Naive thymus-derived CD4-positive, alpha-beta T cell (primary cell): ENCODE data around the gene SETD3. TPM values are rescaled to one million over a fixed set of nuclear protein-coding genes. Genes with fewer than 3 reads are reported as not detected.
A peak's percentile ranks its signal among the peaks of the same experiment; 100 is the strongest.

Source experiments
- ATAC-seq: fragments of 150-1000 bp; cut with Tn5 transposase; 2 replicates; pipeline ENCODE4 v1.10.0; 2021; ENCODE audit warnings: mild to moderate bottlenecking, moderate library complexity
- CTCF ChIA-PET: fragments of 350-600 bp; sonication (Branson Sonifier 250); formaldehyde crosslinking; loops from one replicate; lab custom pipeline; 2021; ENCODE audit warnings: antibody characterized with exemption; lab: Charles Lee
- POLR2A ChIA-PET: fragments of 350-600 bp; sonication (Branson Sonifier 250); formaldehyde crosslinking; loops from one replicate; lab custom pipeline; 2021; ENCODE audit warnings: antibody characterized with exemption, inconsistent platforms; lab: Charles Lee
- DNase-seq, 9 donors: peaks; one replicate each; pipeline versions ENCODE4 v3.0.0 to v3.0.0-alpha.2; 2020 to 2022; ENCODE audit warnings: mixed read lengths in 1 of 9
- H3K27ac ChIP-seq: one replicate; pipeline ENCODE4 v1.7.0; 2013; ENCODE audit warnings: mild to moderate bottlenecking, low read depth, low read length, moderate library complexity
- H3K27me3 ChIP-seq, 2 donors: one replicate each; pipeline ENCODE4 v1.7.0; 2013; ENCODE audit warnings: low read length in 2 of 2, mild to moderate bottlenecking in 2 of 2, moderate library complexity in 2 of 2; ENCODE audit not compliant: control insufficient read depth in 2 of 2, insufficient read depth in 2 of 2
- H3K36me3 ChIP-seq, 3 experiments: 1 replicate in 2 of 3; 2 replicates in 1 of 3; pipeline ENCODE4 v1.7.0; 2013; ENCODE audit warnings: low read length in 3 of 3, mild to moderate bottlenecking in 3 of 3, moderate library complexity in 1 of 3; ENCODE audit not compliant: insufficient read depth in 3 of 3, control insufficient read depth in 2 of 3
- H3K4me1 ChIP-seq, 2 donors: one replicate each; pipeline ENCODE4 v1.7.0; 2013; ENCODE audit warnings: low read length in 2 of 2, mild to moderate bottlenecking in 2 of 2, moderate library complexity in 1 of 2; ENCODE audit not compliant: control insufficient read depth in 2 of 2, insufficient read depth in 2 of 2
- H3K4me3 ChIP-seq: 2 replicates; pipeline ENCODE4 v1.7.0; 2013; ENCODE audit warnings: mild to moderate bottlenecking, low read length
- H3K9me3 ChIP-seq, 3 experiments: 1 replicate in 2 of 3; 2 replicates in 1 of 3; pipeline ENCODE4 v1.7.0; 2013; ENCODE audit warnings: low read length in 3 of 3; ENCODE audit not compliant: control insufficient read depth in 2 of 3
- H3K27ac Mint-ChIP-seq, 9 donors: one replicate each; pipeline ENCODE4 v1.8.0; 2020 to 2022; ENCODE audit warnings: mixed read lengths in 9 of 9, mild to moderate bottlenecking in 8 of 9, moderate library complexity in 5 of 9, inconsistent platforms in 2 of 9
- H3K27me3 Mint-ChIP-seq, 5 donors: one replicate each; pipeline ENCODE4 v1.8.0; 2021 to 2022; ENCODE audit warnings: mixed read lengths in 5 of 5, mild to moderate bottlenecking in 1 of 5
- H3K36me3 Mint-ChIP-seq, 5 donors: one replicate each; pipeline ENCODE4 v1.8.0; 2020 to 2022; ENCODE audit warnings: mixed read lengths in 5 of 5, mild to moderate bottlenecking in 3 of 5, inconsistent platforms in 1 of 5
- H3K4me1 Mint-ChIP-seq, 7 donors: one replicate each; pipeline ENCODE4 v1.8.0; 2020 to 2022; ENCODE audit warnings: mixed read lengths in 7 of 7, mild to moderate bottlenecking in 3 of 7, inconsistent platforms in 1 of 7
- H3K4me3 Mint-ChIP-seq, 10 donors: one replicate each; pipeline ENCODE4 v1.8.0; 2020 to 2022; ENCODE audit warnings: mild to moderate bottlenecking in 10 of 10, mixed read lengths in 10 of 10, moderate library complexity in 6 of 10, inconsistent platforms in 2 of 10
- H3K9me3 Mint-ChIP-seq, 11 donors: one replicate each; pipeline ENCODE4 v1.8.0; 2020 to 2022; ENCODE audit warnings: mixed read lengths in 11 of 11, mild to moderate bottlenecking in 4 of 11, inconsistent platforms in 1 of 11, moderate library complexity in 1 of 11
- intact Hi-C, 2 donors: fragments of 100-400 bp; cut with micrococcal nuclease; formaldehyde crosslinking; loops; one replicate each; pipeline ENCODE4 v1.15.1; 2023
- polyA plus RNA-seq, 2 donors: library from polyadenylated mRNA; unstranded; fragments of 300-500 nt; fragmentation: Illumina TruSeq; gene quantifications; one replicate each; pipeline ENCODE4 v1.2.3, GENCODE V29; 2021
- total RNA-seq, 6 experiments: library from RNA in 5 of 6; stranded (reverse) in 5 of 6; gene quantifications; 1 replicate in 5 of 6; 2 replicates in 1 of 6; pipeline ENCODE4 v1.2.3 and lab custom pipeline; 2021 to 2026

SETD3 gene
- total and polyA plus RNA-seq, 7 experiments from 2014 or later, result 32.2 to 59.4 (median 53.0) TPM

DNA sequence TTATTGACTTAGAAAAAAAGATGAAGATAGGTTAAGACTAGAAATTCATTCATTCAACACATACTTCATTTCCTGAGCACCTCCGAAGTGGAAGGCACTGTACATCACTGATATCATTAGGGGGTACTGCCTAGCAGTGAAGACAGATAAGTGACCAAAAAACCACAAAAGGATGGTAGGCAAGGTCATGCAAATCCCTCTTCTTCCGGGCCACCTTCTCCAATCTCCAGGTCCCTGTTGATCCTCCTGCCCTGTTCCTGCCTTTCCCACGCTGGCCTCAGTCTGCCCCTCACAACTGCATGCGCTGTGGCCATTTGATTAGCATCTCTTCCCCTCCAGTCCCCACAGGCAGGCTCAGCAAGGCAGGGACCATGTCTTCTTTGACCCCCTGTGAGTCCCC lies 60.8 kb downstream of the SETD3 start:
- no peaks in the 10 kb centered on the region for H3K27me3 ChIP-seq
- Mint-ChIP-seq H3K27me3 (no peaks in the 10 kb centered on the region), H3K36me3 (peaks cover 0 to 4% (median 0%) of the 10 kb centered on the region in 5 donors), H3K27ac (peak overlapping the region in 1 of 9 donors; percentile 72), H3K4me1 (peaks cover 9 to 23% (median 14%) of the 10 kb centered on the region in 7 donors), H3K4me3 (no peak overlapping the region), H3K9me3 (no peaks in the 10 kb centered on the region)
- H3K27ac ChIP-seq, result no peak overlapping the region
- peaks cover 0 to 8% (median 6%) of the 10 kb centered on the region in 3 experiments for H3K36me3 ChIP-seq
- intact Hi-C loops, result loop anchor here in 1 of 2 donors (5.0 kb wide), 1 partner anchor 1443 kb away; no protein-coding TSS in a partner anchor
- ChIA-PET POLR2A (no interaction called here), CTCF (no interaction called here)
- H3K9me3 ChIP-seq, result no peaks in the 10 kb centered on the region
- peaks cover 0 to 4% of the 10 kb centered on the region in 2 donors for H3K4me1 ChIP-seq
- DNase-seq (no peak), ATAC-seq (no peak)
- H3K4me3 ChIP-seq, result no peak overlapping the region

DNA sequence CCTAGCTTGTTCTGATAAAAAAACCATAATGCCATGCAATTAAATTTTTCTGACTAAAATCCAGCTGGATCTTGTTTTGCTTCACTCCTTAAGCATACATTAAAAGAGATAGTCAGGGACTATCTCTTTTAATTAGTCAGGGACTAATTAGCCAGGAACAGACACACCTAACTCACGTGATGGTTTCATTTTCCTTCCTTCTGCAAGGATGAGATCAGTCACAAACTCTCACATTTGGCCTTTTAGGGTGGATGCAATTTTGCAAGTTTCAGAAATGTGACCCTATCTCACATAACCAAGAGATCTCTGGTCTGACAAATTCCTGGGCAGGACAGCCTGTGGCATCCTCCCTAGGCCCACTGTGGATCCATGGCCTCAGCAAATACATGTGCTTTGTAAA lies 62.4 kb downstream of the SETD3 start:
- no peak for ATAC-seq
- Histone ChIP-seq H3K4me1 (peaks cover 0 to 4% of the 10 kb centered on the region in 2 donors), H3K9me3 (no peaks in the 10 kb centered on the region), H3K4me3 (no peak overlapping the region), H3K27me3 (no peaks in the 10 kb centered on the region), H3K36me3 (peaks cover 0 to 9% (median 8%) of the 10 kb centered on the region in 3 experiments), H3K27ac (no peak overlapping the region)
- H3K4me1 Mint-ChIP-seq, result peaks cover 5 to 14% (median 6%) of the 10 kb centered on the region in 7 donors
- peaks cover 0 to 19% (median 12%) of the 10 kb centered on the region in 5 donors for H3K36me3 Mint-ChIP-seq
- H3K27ac Mint-ChIP-seq, result peak overlapping the region in 6 of 9 donors; percentile 1 to 78 (median 31)
- intact Hi-C loops, result loop anchor here in 1 of 2 donors (5.0 kb wide), 1 partner anchor 1441 kb away; no protein-coding TSS in a partner anchor
- DNase-seq, result no peak
- no peaks in the 10 kb centered on the region for H3K27me3 Mint-ChIP-seq
- no peaks in the 10 kb centered on the region for H3K9me3 Mint-ChIP-seq
- no peak overlapping the region for H3K4me3 Mint-ChIP-seq
- CTCF ChIA-PET, result interaction anchor here (1.1 kb wide), 2 partner anchors 8 to 25 kb away, joined by 3 to 4 read pairs; no protein-coding TSS in a partner anchor
- POLR2A ChIA-PET, result no interaction called here

- ChIA-PET POLR2A (no interaction called here), CTCF (interaction anchor here (1.0 to 1.8 kb wide), 4 partner anchors 20 to 1616 kb away, joined by 3 to 8 read pairs (median 3); no protein-coding TSS in a partner anchor)
- Mint-ChIP-seq H3K9me3 (no peaks in the 10 kb centered on the region), H3K4me3 (no peak overlapping the region), H3K4me1 (peaks cover 5 to 19% (median 6%) of the 10 kb centered on the region in 7 donors), H3K27me3 (no peaks in the 10 kb centered on the region), H3K36me3 (peaks cover 0 to 28% (median 21%) of the 10 kb centered on the region in 5 donors), H3K27ac (peak overlapping the region in 1 of 9 donors; percentile 10)
- ATAC-seq (no peak), DNase-seq (no peak)
- Histone ChIP-seq H3K27me3 (no peaks in the 10 kb centered on the region), H3K36me3 (peaks cover 0 to 20% (median 3%) of the 10 kb centered on the region in 3 experiments), H3K9me3 (no peaks in the 10 kb centered on the region), H3K4me1 (peaks cover 0 to 4% of the 10 kb centered on the region in 2 donors), H3K27ac (no peak overlapping the region), H3K4me3 (no peak overlapping the region)
- intact Hi-C loops, result loop anchor here in 1 of 2 donors (5.0 kb wide), 1 partner anchor 1440 kb away; no protein-coding TSS in a partner anchor
Observed at GRCh38 chr14:99416909-99417308, 63.8 kb downstream of the SETD3 start.

GRCh38 chr14:99415496-99416281 lies 65.0 kb downstream of the SETD3 start:
- peak; percentile 98 for ATAC-seq
- CTCF ChIA-PET, result interaction anchor here (0.7 to 2.2 kb wide), 8 partner anchors 11 to 96 kb away, joined by 3 to 18 read pairs (median 4); no protein-coding TSS in a partner anchor

GRCh38 chr14:99413911-99414310 lies 66.7 kb downstream of the SETD3 start:
- Histone ChIP-seq H3K27ac (no peak overlapping the region), H3K4me1 (peaks cover 0 to 4% of the 10 kb centered on the region in 2 donors), H3K4me3 (no peak overlapping the region), H3K36me3 (peaks cover 5 to 20% (median 8%) of the 10 kb centered on the region in 3 experiments), H3K9me3 (no peaks in the 10 kb centered on the region), H3K27me3 (no peaks in the 10 kb centered on the region)
- Mint-ChIP-seq H3K36me3 (peaks cover 4 to 35% (median 23%) of the 10 kb centered on the region in 5 donors), H3K4me3 (no peak overlapping the region), H3K9me3 (no peaks in the 10 kb centered on the region), H3K27me3 (no peaks in the 10 kb centered on the region), H3K4me1 (peaks cover 0 to 18% (median 6%) of the 10 kb centered on the region in 7 donors), H3K27ac (no peak overlapping the region)
- ChIA-PET POLR2A (no interaction called here), CTCF (no interaction called here)
- DNase-seq (no peak), ATAC-seq (no peak)
- intact Hi-C loops, result loop anchor here in 1 of 2 donors (2.0 kb wide), 1 partner anchor 141 kb away; the partner anchor contains the start of gene BCL11B

More at GRCh38 chr14:99415496-99416281, 65.0 kb downstream of the SETD3 start:
- Histone ChIP-seq H3K4me3 (no peak overlapping the region), H3K4me1 (peaks cover 0 to 4% of the 10 kb centered on the region in 2 donors), H3K27me3 (no peaks in the 10 kb centered on the region), H3K9me3 (no peaks in the 10 kb centered on the region), H3K27ac (no peak overlapping the region), H3K36me3 (peaks cover 5 to 20% (median 8%) of the 10 kb centered on the region in 3 experiments)
- Mint-ChIP-seq H3K27me3 (no peaks in the 10 kb centered on the region), H3K9me3 (no peaks in the 10 kb centered on the region), H3K4me3 (no peak overlapping the region), H3K4me1 (peaks cover 2 to 19% (median 6%) of the 10 kb centered on the region in 7 donors), H3K27ac (peak overlapping the region in 3 of 9 donors; percentile 56 to 73 (median 73)), H3K36me3 (peaks cover 0 to 26% (median 21%) of the 10 kb centered on the region in 5 donors)
- intact Hi-C loops, result loop anchor here (1.0 to 5.0 kb wide), 4 partner anchors 95 to 1438 kb away; partner anchors contain the start of gene BCL11B (in 1 of the 2)
- POLR2A ChIA-PET, result interaction anchor here (0.5 kb wide), 1 partner anchor 611 kb away, joined by 3 read pairs; no protein-coding TSS in a partner anchor
- DNase-seq, result peak in 8 of 9 donors; percentile 49 to 81 (median 75)

- Histone ChIP-seq H3K9me3 (no peaks in the 10 kb centered on the region), H3K36me3 (peaks cover 5 to 27% (median 8%) of the 10 kb centered on the region in 3 experiments), H3K27ac (no peak overlapping the region), H3K4me1 (peaks cover 0 to 4% of the 10 kb centered on the region in 2 donors), H3K4me3 (no peak overlapping the region), H3K27me3 (no peaks in the 10 kb centered on the region)
- H3K36me3 Mint-ChIP-seq, result peaks cover 5 to 38% (median 23%) of the 10 kb centered on the region in 5 donors
- intact Hi-C loops, result no loop called here
- CTCF ChIA-PET, result no interaction called here
- ATAC-seq (no peak), DNase-seq (no peak)
- peaks cover 0 to 14% (median 6%) of the 10 kb centered on the region in 7 donors for H3K4me1 Mint-ChIP-seq
- no peaks in the 10 kb centered on the region for H3K27me3 Mint-ChIP-seq
- H3K4me3 Mint-ChIP-seq, result no peak overlapping the region
- POLR2A ChIA-PET, result no interaction called here
- H3K27ac Mint-ChIP-seq, result no peak overlapping the region
- no peaks in the 10 kb centered on the region for H3K9me3 Mint-ChIP-seq
Observed at GRCh38 chr14:99413172-99413571, 67.5 kb downstream of the SETD3 start.
